SH-SY5Y (cell line): Measurements from ENCODE around the gene MAN1A1.

Experiments used
- GATA2 ChIP-seq: IDR thresholded peaks from 2 replicates; pipeline ENCODE4 v1.6.1; 2011; ENCODE audit warnings: mild to moderate bottlenecking, low read depth, low read length
- GATA3 ChIP-seq: IDR thresholded peaks from 2 replicates; pipeline ENCODE4 v1.6.1; 2011; ENCODE audit warnings: low read depth, mild to moderate bottlenecking, low read length, moderate library complexity

DNA sequence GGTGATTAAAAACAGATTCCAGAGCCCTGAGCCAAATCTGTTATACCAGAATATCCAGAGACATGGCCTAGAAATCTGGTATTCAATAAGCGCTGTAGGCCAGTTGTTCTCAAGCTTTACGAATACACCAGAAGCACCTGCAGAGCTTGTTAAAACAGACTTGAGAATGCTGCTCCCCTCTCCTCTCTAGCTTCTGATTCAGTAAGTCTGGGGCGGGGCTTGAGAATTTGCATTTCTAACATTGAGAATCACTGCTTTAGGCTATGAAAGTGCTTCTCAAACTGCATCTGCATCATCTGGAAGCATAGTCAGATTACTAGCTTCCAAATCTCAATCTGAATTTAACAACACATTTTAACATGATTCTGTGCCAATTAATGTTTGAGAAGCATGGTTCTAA lies 20.5 kb upstream of the MAN1A1 start:
- TF ChIP-seq GATA2: no peak
- TF ChIP-seq GATA3: no peak
